OCI-LY7 (cell line): Measurements from ENCODE around the gene TRPM2.

Source experiments
- CTCF ChIP-seq: fragments of 200-600 bp; sonication (generic); conservative IDR thresholded peaks from 2 replicates; pipeline ENCODE4 v1.5.1; 2014; ENCODE audit warnings: mild to moderate bottlenecking, antibody characterized with exemption, low read length, moderate library complexity, mixed read lengths
- EZH2phosphoT487 ChIP-seq: fragments of 200-600 bp; sonication (generic); IDR thresholded peaks from 2 replicates; pipeline ENCODE4 v1.6.1; 2018; ENCODE audit warnings: low read depth, borderline replicate concordance, mild to moderate bottlenecking, mixed run types, antibody characterized with exemption, low read length, moderate library complexity, mixed read lengths

GRCh38 chr21:44312089-44312488, 41.3 kb upstream of the TRPM2 start:
- TF ChIP-seq CTCF: no peak
- no peak for TF ChIP-seq EZH2phosphoT487
